GM12878 (cell line): ENCODE measurements around the gene ACADVL. TPM values are rescaled to one million over a fixed set of nuclear protein-coding genes. Genes with fewer than 3 reads are reported as not detected.

Experiments
- ATF7 ChIP-seq: fragments of 450-650 bp; IDR thresholded peaks from 2 replicates; pipeline ENCODE4 v1.6.1; 2016; ENCODE audit warnings: low read depth, mild to moderate bottlenecking
- BHLHE40 ChIP-seq, 2 experiments: fragments of 450-650 bp in 1 of 2; IDR thresholded peaks; 2 replicates each; pipeline ENCODE4 v1.6.1; 2011 to 2017; ENCODE audit warnings: low read depth in 2 of 2, borderline replicate concordance in 1 of 2, improper control_type of control experiment in 1 of 2, low read length in 1 of 2, mild to moderate bottlenecking in 1 of 2
- CHD2 ChIP-seq: IDR thresholded peaks from 2 replicates; pipeline ENCODE4 v1.6.1; 2011; ENCODE audit warnings: low read depth, low read length, improper control_type of control experiment, borderline replicate concordance
- CHD4 ChIP-seq: fragments of 200-600 bp; sonication (generic); IDR thresholded peaks from 2 replicates; pipeline ENCODE4 v1.6.1; 2016; ENCODE audit warnings: mild to moderate bottlenecking
- CREB1 ChIP-seq: IDR thresholded peaks from 2 replicates; pipeline ENCODE4 v1.6.1; 2012; ENCODE audit warnings: low read depth, mild to moderate bottlenecking, inconsistent platforms
- EP300 ChIP-seq, 2 experiments: fragments of 150-350 bp in 1 of 2; IDR thresholded peaks; 2 replicates each; pipeline ENCODE4 v1.6.1; 2011 to 2012; ENCODE audit warnings: low read depth in 2 of 2, low read length in 2 of 2, borderline replicate concordance in 1 of 2, improper control_type of control experiment in 1 of 2, inconsistent platforms in 1 of 2; ENCODE audit not compliant: control insufficient read depth in 1 of 2
- MEF2A ChIP-seq: IDR thresholded peaks from 2 replicates; pipeline ENCODE4 v1.6.1; 2011; ENCODE audit warnings: low read depth, mild to moderate bottlenecking, low read length, moderate library complexity; ENCODE audit not compliant: insufficient read depth
- MTA2 ChIP-seq: fragments of 450-650 bp; IDR thresholded peaks from 2 replicates; pipeline ENCODE4 v1.6.1; 2016; ENCODE audit warnings: low read depth, mild to moderate bottlenecking, moderate library complexity
- NFIC ChIP-seq: IDR thresholded peaks from 2 replicates; pipeline ENCODE4 v1.6.1; 2012; ENCODE audit warnings: low read depth, mild to moderate bottlenecking, inconsistent platforms, low read length, moderate library complexity
- NR2C2 ChIP-seq: IDR thresholded peaks from 2 replicates; pipeline ENCODE4 v1.6.1; 2011; ENCODE audit warnings: borderline replicate concordance, low read depth; ENCODE audit not compliant: control insufficient read depth, insufficient read length
- NRF1 ChIP-seq: conservative IDR thresholded peaks from 2 replicates; pipeline ENCODE4 v1.6.1; 2011; ENCODE audit warnings: mild to moderate bottlenecking, low read depth, low read length, improper control_type of control experiment
- RB1 ChIP-seq: fragments of 450-650 bp; formaldehyde crosslinking; IDR thresholded peaks from 2 replicates; pipeline ENCODE4 v1.6.1; 2017; ENCODE audit warnings: mild to moderate bottlenecking, borderline replicate concordance
- SMAD1 ChIP-seq: fragments of 450-650 bp; IDR thresholded peaks from 2 replicates; pipeline ENCODE4 v1.6.1; 2018; ENCODE audit warnings: mild to moderate bottlenecking, low read depth; ENCODE audit not compliant: partially characterized antibody
- TCF3 ChIP-seq: IDR thresholded peaks from 2 replicates; pipeline ENCODE4 v1.6.1; 2012; ENCODE audit warnings: low read depth, mild to moderate bottlenecking, low read length, borderline replicate concordance; ENCODE audit not compliant: insufficient read depth
- WRNIP1 ChIP-seq: IDR thresholded peaks from 2 replicates; pipeline ENCODE4 v1.6.1; 2011; ENCODE audit warnings: low read depth, low read length, improper control_type of control experiment, borderline replicate concordance
- polyA plus RNA-seq, 11 experiments: library from polyadenylated mRNA; depleted of rRNA in 4 of 11; unstranded in 6 of 11; stranded (reverse) in 5 of 11; fragments of >200 nt; fragmentation: Nextera tagmentation in 4 of 11; fragmentation: Illumina TruSeq in 1 of 11; extraction: Ambion mirVana in 4 of 11; extraction: Trizol in 1 of 11; gene quantifications; 1 replicate in 1 of 11; 2 replicates in 10 of 11; pipeline versions ENCODE4 v1.2.1 to v1.2.3, GENCODE V29; 2011 to 2016; ENCODE audit warnings: inconsistent platforms in 2 of 11, missing spikeins in 2 of 11, low read depth in 1 of 11
- total RNA-seq, 4 experiments: library from RNA; depleted of rRNA in 3 of 4; stranded (reverse); fragments of >200 nt in 3 of 4; fragmentation: Illumina TruSeq in 1 of 4; extraction: Trizol in 1 of 4; gene quantifications; 2 replicates each; pipeline versions ENCODE4 v1.2.1 to v1.2.3, GENCODE V29; 2013 to 2021
- TF ChIP-seq, protein P1 (sequence below): fragments of 450-650 bp; IDR thresholded peaks from 2 replicates; pipeline ENCODE4 v1.6.1; 2018; ENCODE audit warnings: borderline replicate concordance, mild to moderate bottlenecking; ENCODE audit not compliant: partially characterized antibody
- TF ChIP-seq, protein P2 (sequence below): fragments of 450-650 bp; IDR thresholded peaks from 2 replicates; pipeline ENCODE4 v1.6.1; 2016; ENCODE audit warnings: mild to moderate bottlenecking, moderate library complexity, borderline replicate concordance
- TF ChIP-seq, protein P3 (sequence below): fragments of 450-650 bp; formaldehyde crosslinking; IDR thresholded peaks from 2 replicates; pipeline ENCODE4 v1.5.0; 2022; ENCODE audit warnings: mild to moderate bottlenecking, missing genetic modification characterization

The ACADVL gene
- total and polyA plus RNA-seq, 10 of the 15 experiments (the other 5 are each of a cell fraction or from before 2014, with no cell fraction given): 25.4 to 232 (median 180) TPM

DNA sequence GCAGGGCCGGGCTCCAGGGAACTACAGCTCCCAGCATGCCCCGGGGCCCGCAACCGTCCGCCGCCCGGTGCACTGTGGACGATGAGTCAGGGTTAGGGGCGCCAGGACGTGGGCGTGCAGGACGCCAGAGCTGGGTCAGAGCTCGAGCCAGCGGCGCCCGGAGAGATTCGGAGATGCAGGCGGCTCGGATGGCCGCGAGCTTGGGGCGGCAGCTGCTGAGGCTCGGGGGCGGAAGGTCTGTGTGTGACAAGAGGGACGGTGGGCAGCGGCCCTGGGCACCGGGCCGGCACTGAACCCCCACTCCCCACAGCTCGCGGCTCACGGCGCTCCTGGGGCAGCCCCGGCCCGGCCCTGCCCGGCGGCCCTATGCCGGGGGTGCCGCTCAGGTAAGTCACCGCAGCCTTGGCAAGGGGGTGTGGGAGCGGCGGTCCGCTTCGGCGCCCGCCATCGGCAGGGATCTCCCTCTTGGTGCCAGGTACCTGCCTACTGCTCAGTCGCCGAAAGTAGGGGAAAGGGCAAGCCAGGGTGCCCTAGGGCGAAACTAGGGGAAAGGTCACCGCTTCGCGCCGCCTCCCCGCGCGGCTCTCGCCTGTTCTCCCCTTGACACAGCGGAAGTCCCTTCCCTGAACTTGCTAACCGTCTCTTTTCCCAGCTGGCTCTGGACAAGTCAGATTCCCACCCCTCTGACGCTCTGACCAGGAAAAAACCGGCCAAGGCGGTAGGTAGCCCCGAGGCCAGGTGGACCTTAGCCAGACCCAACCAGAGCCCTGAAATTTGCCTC lies at the start of gene ACADVL, which contains the start of gene DLG4 (continued):
- TF ChIP-seq, protein P1, sequence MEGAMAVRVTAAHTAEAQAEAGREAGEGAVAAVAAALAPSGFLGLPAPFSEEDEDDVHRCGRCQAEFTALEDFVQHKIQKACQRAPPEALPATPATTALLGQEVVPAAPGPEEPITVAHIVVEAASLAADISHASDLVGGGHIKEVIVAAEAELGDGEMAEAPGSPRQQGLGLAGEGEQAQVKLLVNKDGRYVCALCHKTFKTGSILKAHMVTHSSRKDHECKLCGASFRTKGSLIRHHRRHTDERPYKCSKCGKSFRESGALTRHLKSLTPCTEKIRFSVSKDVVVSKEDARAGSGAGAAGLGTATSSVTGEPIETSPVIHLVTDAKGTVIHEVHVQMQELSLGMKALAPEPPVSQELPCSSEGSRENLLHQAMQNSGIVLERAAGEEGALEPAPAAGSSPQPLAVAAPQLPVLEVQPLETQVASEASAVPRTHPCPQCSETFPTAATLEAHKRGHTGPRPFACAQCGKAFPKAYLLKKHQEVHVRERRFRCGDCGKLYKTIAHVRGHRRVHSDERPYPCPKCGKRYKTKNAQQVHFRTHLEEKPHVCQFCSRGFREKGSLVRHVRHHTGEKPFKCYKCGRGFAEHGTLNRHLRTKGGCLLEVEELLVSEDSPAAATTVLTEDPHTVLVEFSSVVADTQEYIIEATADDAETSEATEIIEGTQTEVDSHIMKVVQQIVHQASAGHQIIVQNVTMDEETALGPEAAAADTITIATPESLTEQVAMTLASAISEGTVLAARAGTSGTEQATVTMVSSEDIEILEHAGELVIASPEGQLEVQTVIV: no peak
- TF ChIP-seq MEF2A: no peak
- no peak for TF ChIP-seq CHD4
- 0 out of 2 replicates have a peak, but pooled peaks have one; percentile 32 for TF ChIP-seq ATF7
- TF ChIP-seq RB1: no peak
- TF ChIP-seq MTA2: no peak
- no peak for TF ChIP-seq NR2C2
- TF ChIP-seq TCF3: no peak
- TF ChIP-seq, protein P2, sequence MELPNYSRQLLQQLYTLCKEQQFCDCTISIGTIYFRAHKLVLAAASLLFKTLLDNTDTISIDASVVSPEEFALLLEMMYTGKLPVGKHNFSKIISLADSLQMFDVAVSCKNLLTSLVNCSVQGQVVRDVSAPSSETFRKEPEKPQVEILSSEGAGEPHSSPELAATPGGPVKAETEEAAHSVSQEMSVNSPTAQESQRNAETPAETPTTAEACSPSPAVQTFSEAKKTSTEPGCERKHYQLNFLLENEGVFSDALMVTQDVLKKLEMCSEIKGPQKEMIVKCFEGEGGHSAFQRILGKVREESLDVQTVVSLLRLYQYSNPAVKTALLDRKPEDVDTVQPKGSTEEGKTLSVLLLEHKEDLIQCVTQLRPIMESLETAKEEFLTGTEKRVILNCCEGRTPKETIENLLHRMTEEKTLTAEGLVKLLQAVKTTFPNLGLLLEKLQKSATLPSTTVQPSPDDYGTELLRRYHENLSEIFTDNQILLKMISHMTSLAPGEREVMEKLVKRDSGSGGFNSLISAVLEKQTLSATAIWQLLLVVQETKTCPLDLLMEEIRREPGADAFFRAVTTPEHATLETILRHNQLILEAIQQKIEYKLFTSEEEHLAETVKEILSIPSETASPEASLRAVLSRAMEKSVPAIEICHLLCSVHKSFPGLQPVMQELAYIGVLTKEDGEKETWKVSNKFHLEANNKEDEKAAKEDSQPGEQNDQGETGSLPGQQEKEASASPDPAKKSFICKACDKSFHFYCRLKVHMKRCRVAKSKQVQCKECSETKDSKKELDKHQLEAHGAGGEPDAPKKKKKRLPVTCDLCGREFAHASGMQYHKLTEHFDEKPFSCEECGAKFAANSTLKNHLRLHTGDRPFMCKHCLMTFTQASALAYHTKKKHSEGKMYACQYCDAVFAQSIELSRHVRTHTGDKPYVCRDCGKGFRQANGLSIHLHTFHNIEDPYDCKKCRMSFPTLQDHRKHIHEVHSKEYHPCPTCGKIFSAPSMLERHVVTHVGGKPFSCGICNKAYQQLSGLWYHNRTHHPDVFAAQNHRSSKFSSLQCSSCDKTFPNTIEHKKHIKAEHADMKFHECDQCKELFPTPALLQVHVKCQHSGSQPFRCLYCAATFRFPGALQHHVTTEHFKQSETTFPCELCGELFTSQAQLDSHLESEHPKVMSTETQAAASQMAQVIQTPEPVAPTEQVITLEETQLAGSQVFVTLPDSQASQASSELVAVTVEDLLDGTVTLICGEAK: no peak
- TF ChIP-seq CREB1: peak; percentile 81
- no peak for TF ChIP-seq CHD2
- no peak for TF ChIP-seq EP300 (IDR thresholded peaks at IDR 0.05; ENCODE audit: borderline replicate concordance in 1 of 2, control insufficient read depth in 1 of 2, low read depth in 2 of 2, low read length in 2 of 2)
- TF ChIP-seq, protein P3, sequence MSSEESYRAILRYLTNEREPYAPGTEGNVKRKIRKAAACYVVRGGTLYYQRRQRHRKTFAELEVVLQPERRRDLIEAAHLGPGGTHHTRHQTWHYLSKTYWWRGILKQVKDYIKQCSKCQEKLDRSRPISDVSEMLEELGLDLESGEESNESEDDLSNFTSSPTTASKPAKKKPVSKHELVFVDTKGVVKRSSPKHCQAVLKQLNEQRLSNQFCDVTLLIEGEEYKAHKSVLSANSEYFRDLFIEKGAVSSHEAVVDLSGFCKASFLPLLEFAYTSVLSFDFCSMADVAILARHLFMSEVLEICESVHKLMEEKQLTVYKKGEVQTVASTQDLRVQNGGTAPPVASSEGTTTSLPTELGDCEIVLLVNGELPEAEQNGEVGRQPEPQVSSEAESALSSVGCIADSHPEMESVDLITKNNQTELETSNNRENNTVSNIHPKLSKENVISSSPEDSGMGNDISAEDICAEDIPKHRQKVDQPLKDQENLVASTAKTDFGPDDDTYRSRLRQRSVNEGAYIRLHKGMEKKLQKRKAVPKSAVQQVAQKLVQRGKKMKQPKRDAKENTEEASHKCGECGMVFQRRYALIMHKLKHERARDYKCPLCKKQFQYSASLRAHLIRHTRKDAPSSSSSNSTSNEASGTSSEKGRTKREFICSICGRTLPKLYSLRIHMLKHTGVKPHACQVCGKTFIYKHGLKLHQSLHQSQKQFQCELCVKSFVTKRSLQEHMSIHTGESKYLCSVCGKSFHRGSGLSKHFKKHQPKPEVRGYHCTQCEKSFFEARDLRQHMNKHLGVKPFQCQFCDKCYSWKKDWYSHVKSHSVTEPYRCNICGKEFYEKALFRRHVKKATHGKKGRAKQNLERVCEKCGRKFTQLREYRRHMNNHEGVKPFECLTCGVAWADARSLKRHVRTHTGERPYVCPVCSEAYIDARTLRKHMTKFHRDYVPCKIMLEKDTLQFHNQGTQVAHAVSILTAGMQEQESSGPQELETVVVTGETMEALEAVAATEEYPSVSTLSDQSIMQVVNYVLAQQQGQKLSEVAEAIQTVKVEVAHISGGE (CRISPR knock-in tag): no peak
- no peak for TF ChIP-seq SMAD1
- peak; percentile 8 to 37; a peak in 1 of 4 replicates for TF ChIP-seq BHLHE40 (IDR thresholded peaks at IDR 0.05; ENCODE audit: borderline replicate concordance in 1 of 2, low read depth in 2 of 2, low read length in 1 of 2)
- no peak for TF ChIP-seq WRNIP1
- TF ChIP-seq NFIC: no peak
- no peak for TF ChIP-seq NRF1
